ENCODE data around the gene TRIM27.
A peak's percentile ranks its signal among the peaks of the same experiment; 100 is the strongest.
"Not testable (repeated sequence)": the region's sequence is repeated elsewhere in the genome, so short reads cannot be mapped to it uniquely, and the experiment has no call there.

Gene TRIM27

DNA sequence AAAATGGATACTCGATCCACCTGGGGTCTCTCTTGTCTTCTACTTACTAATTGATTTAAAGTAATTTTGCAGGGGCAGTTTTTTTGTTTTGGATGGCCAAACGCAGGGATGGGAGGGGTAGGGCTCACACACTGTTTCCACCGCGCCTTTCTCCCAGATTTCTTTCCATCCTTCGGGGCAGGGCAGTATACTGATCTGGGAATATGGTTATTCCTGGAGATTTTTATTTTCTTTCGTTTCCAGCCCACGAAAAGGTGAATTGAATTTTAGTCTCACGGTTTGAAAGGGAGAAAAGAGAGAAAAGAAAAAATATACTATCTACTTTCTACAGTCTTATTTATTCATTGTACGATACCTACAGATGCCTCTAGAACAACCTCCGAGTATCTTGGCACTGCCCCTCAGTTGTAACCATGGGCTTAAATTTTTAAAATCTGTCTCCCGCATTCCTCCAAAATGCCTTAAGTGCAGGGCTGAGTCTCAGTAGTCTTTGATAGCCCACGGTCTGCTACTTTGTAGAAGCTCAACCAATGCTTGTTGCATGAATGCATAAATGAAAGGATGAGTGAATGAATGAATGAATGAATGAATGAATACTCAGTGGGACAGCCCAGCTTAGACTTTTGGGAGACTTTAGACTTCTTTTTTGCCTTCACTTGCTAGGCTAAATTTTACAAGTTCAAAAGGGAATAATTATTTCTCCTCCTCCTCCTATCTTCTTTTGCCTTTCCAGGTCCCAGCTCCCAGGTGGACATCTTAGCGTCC, 18.1 kb upstream of the TRIM27 start:
- DNase-seq: no peak

DNA sequence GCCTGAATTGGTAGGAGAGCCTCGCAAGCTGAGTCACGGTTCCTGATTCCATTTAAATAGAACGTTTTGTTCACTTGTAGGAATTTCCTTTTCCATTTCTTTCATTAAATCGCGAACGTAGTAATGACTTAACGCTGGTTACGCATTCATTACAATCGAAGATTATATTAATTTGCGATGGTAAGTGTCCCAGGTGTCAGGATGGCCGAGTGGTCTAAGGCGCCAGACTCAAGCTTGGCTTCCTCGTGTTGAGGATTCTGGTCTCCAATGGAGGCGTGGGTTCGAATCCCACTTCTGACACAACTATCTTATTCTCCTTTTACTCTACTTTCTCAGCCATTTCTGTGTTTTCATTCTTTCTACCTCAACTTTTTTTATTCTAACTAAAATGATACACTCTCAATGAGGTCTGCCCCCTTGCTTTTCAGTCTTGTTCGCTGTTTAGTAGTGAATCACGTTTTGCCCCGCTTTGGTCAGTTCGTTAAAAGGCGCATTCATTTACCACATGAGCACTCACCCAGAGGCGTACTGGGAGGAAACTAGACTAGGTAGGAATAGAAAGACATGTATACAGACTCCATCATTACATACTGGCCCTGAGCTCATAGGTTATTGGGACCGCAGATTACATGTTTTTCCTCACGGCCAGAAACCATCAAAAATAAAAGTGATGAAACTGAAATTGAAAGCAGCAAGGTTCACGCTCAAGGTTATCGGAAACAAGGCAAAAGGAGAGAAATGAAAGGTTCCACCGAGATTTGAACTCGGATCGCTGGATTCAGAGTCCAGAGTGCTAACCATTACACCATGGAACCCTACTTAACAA, 17.3 kb upstream of the TRIM27 start:
- DNase-seq: peak; percentile 95

DNA sequence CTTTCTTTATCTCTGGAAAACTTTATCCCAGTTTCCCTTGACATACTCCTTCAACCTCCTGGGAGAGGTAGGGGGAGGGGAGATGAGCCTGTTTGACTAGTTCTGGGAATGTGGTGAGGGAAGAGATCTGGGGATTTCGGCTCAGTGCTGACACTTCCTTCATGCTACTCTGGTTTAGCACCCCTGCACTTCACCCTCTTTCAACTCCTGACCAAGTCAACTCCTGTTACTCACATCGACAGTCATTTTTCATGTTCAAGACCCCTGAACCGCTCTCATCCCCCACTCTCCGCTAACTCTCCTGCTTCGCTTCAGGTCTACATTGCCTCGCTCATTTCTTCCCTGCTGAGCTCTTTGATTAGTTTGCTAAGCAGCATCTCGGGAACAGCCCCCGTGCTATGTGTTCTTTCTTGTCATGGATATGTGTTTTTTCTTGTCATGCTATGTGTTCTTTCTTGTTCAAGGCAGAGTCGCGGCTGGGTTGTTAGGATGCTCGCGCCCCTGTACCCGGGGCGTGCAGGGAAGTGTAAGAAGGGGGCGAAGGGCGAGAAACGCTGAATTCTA, 16.6 kb upstream of the TRIM27 start:
- no peak for DNase-seq

DNA sequence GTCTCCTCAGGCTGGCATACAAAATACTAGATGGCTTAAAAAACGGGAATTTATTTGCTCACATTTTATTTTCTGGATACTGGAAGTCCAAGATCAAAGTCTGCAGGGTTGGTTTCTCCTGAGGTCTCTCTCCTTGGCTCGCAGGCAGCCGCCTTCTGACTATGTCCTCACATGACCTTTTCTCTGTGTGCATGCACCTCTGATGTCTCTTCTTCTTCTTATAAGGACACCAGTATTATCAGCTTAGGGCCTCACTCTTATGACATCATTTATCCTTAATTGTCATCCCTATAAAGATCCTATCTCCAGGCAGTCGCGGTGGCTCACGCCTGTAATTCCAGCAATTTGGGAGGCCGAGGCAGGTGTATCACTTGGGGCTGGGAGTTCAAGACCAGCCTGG, 9.3 kb upstream of the TRIM27 start:
- no peak for DNase-seq

DNA sequence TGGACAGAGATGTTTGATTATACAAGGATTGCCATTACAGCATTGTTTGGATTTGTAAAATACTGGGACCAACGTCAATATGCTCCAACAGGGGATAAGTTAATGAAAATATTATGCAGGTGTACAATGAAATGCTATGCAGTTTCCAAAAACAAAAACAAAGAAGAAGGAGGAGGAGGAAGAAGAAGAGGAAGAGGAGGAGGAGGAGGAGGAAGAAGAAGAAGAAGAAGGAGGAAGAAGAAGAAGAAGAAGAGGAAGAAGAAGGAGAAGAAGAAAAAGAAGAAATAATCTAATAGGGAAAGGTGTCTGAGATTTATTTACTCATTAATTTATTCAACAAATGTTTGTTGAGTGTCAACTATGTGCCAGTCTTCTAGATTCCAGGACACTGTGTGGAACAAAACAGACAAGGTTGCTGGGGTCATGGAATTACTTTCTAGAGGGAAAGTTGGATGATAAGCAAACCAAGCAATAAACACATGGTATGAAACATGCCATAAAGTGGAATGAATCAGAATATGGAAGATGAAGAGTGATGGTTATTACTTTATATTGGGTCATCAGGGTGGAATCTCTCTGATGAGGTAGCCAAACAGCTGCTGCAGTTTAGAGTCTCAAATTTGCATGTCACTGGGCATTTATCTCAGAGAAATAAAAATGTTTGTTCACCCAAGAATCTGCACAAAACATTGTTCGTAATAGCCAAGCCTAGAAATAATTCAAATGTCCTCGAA, 6.3 kb upstream of the TRIM27 start:
- DNase-seq: no peak

DNA sequence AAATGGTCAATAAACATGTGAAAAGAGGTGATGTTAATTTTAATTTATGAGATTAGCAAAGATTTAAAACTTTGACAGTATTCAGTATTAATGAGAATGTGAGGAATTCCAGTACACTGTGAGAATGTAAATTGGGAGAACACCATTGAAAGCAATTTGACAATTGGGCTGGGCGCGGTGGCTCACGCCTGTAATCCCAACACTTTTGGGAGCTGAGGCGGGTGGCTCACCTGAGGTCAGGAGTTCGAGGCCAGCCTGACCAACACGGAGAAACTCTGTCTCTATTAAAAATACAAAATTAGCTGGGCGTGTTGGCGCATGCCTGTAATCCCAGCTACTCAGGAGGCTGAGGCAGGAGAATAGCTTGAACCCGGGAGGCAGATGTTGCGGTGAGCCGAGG, 5.6 kb upstream of the TRIM27 start:
- not testable (repeated sequence) for DNase-seq

DNA sequence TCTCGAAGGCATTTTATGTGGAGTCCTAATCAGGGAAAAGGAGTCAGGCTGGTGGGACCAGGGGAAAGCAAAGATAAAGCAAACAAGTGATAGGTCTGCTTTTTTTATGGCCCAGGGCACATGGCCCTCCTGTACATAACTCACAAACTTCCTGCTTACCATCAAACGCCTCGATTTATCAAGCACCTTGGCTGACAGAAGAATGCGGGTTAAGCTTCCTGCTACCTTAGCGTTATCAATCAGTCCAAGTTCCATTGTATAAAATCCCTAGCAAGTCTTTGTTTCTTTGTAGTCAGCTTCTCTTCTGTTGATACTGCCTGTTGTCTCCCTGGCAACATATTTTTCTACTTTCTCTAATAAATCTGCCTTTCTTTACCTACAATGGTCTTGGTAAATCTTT, 4.1 kb upstream of the TRIM27 start:
- DNase-seq: no peak

DNA sequence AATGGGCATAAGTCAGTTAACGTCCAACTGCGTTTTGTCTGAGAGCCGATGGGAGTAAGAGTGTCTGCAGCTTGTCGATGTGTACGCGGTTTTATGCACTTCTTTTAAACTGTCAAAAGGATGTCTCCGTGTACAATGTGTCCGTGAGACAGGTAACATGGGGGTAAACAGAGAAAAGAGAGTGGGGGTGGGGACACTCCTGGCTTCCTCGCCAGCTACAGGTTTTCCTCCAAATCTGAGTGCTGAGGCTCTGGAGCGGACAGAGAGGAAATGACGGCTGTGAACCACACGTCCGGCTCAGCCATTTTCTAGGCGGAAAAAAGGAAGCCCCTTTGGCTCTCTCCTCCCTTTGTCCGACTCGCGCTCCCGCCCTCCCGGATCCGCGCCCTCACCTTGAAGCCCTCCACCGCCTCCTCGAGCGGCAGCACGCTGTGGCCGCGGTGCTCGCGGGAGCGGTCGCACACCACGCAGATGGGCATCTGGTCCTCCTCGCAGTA, 916 bp downstream of the TRIM27 start:
- DNase-seq: peak; percentile 49

DNA sequence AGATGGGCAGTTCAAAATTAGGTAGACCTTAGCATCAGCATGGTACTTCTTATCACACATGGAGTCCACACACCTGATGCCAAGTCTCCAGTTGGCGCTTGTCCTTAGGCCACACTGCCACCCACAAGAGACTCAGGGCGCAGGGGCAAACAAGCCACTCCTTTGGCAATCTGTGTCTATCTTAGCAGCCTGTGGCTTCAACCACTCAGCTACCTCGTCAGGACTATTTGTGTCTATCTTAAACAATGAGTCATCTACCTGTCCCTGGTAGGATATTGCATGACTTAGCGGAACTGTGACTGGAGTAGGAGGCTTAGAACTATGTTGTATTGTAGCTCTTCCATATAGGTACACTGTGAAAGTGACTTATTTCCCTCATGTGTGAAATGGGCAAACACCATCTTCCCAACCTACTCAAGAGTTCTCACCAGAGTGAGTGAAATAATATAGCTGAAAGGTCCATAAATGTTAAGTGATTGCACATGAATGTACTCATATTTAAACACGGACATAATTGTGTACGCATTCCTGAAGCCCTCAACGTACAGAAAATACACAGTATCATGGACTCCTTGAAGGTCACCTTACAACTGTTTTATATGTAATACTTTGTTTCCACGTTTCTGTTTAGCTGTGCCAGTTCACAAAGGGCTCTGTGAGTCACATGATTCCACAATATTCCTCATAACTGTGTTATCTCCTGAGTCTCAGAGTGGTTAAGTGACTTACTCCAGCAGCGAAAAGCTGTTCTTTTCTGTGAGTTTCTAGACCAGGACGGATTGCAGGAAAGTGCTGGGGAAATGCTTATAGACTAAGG, 1.6 kb downstream of the TRIM27 start:
- peak; percentile 76 for DNase-seq

DNA sequence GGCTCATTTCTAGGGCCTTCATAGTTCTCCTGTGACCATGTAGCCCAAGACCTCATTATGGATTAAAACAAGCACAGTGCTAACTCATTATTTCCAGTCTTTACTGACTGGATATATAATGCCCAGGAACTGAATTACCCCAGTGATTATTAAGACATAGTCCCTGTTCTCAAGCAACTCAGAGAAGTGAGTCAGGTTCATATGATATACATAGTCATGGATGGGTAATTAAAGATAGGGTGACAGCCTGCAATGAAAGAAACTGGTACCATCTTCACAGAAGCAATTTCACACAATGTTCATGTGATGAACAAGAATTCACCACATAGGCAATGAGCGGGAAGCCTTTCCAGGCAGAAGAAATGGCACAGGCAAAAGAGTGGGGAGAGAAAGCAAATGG, 3.5 kb downstream of the TRIM27 start:
- no peak for DNase-seq

DNA sequence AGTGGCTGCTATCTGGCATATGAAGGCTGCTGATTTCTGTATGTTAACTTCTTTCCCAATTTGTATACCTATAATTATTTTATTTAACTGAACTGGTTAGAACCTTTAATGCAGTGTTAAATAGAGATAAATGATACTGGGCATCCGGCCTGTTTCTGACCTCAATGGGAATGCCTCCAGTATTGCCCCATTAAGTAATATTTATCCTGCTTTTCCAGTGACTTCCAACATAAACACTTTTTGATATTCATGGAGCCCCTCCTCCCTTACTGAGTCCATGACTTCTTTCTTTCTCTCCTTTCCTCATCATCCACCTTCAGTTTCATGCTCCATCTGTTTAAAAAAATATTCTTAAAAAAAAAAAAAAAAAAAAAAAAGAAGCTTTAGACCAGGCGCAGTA, 8.8 kb downstream of the TRIM27 start:
- DNase-seq: no peak

DNA sequence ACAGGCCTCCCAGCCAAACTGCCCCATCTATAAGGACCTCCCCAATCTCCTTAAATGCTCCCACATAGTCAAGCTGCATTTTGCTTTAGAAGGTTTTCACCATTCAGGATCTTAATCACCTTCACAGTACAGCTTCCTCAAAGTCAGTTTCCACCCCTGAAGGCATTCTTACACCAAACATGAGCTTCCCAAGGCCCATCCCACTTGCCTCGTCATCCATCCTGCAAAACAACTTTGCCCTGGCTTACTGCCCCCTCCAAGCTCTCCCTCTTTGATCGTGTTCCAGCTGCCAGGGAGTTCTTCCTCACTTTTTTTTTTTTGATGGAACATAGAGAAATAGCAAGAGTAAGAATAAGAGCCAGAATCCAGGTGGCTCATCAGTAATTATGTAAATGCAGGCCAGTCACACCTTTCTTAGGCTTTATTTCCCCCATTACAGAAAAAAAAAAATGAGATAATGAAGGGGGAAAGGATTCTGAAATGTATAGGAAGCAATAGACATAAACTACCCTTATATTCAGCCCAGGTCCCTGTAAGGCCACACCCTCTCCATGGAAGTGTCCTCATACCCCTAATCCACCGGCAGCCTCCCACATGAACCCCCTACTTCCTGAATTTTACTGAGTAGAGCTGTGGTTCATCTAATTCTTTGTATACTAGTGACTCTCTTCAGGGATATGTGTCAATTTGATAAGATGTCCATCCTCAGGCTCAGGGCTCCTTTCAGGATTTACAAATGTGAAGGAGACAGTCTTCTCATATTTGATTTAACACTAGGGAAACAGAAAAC, 12.7 kb downstream of the TRIM27 start:
- no peak for DNase-seq

DNA sequence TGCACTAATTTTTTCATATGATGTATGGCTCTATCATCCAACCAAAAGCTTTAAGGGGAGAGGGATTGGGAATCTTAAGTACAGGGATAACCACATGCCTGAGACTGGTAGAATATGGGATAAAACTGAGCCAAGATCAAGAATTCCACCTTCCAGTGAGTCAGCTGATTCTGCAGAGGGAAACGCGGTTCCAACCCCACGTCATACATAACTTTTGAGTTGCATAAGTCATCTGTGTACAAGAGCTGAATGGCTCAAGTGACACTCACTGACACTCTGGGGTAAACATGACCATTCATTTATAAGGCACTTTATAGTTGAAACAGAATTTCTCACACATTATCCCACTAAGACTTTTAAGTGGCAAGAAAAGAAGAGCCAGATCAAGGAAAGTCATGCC, 16.4 kb downstream of the TRIM27 start:
- no peak for DNase-seq

DNA sequence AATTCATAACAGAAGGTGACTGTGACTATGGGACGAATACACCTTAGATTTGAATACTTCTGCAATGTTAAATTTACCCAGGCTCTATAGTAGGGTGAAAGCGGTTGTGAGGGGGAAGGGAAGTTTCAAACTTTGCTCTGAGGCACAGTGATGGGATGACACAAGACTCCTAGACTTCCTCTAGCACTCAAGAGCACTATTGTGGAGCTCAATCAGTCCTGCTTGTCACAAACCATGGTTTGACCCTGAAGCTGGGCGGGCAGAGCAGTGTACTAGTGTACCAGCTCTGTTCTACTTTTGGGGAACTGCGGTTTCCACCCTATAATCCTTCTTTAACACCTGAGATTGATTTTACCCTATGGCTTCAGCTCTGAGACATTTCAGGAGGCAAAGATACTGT, 17.1 kb downstream of the TRIM27 start:
- no peak for DNase-seq

DNA sequence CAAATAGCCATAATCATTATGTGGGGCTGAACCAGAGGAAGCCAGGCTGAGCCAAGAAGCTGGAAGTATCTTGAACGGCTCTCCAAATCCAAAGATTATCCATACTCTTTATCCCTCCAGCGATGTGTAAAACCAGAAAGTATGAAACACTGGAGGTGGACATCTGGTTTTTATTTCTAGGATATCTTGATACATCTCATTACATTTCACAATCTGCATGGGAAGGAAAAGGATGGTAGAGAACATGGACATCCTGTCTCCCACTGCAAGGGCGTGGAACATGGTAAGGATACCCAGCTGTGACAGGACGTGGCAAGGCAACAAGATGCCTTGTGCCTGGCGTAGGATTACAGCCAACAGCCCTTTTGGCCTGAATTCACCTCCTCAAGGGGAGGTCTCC, 20.1 kb downstream of the TRIM27 start:
- DNase-seq: no peak

DNA sequence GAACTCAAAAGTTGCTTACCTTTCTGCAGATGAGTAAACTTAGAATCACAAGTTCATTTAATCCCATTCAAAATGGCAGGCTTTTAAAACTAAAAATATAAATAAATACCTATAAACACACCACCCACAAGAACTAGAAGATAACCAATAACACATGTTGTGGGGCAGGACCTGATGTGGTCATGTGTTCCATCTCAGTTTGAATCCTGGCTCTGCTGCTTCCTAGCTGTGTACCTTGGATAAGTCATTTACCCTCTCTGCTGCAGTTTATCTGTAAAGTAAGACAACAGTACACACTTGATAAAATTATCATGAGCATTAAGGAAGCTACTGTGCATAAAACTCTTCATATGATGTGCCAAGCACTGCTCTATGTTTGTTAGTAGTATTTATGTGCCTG, 22.0 kb downstream of the TRIM27 start:
- peak; percentile 93 for DNase-seq

DNA sequence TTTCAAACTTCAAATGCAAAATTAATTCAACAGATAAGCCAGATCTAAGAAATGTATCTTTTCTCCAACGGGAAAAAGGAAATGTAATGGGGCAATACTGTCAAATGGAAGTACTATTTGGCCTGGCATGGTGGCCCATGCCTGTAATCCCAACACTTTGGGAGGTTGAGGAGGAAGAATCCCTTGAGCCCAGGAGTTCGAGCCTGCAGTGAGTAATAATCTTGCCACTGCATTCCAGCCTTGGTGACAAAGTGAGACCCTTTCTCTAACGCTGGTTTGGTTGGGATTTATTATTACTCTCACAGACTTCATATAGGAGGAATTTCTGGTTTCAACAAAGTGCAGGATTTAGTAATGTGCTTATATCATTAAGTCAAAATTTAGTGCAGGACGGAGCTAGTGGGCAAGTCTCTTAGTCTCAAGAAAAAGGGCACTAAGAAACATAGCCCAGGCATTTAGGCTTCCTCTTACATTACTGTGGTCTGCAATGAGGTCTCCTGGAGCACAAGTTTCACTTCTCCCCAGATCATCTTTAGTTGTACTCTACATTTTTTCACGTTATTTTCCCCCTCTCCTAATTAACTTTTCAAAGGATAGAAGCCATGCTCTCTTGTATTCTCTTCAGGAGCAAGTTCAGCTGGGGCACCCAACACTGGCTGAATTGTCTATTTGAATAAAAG, 23.1 kb downstream of the TRIM27 start:
- no peak for DNase-seq

DNA sequence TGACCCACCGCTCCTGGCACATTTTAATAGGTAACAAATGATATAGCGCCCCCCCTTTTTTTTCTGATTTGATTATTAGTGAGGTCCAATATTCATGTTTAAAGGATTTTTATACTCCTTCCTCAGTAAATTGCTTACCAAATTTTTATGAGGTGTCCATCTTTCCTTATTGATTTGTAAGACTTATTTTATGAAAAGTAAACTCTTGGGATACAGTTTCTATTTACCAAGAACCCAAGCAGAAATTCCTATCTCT, 25.1 kb downstream of the TRIM27 start:
- DNase-seq: no peak

DNA sequence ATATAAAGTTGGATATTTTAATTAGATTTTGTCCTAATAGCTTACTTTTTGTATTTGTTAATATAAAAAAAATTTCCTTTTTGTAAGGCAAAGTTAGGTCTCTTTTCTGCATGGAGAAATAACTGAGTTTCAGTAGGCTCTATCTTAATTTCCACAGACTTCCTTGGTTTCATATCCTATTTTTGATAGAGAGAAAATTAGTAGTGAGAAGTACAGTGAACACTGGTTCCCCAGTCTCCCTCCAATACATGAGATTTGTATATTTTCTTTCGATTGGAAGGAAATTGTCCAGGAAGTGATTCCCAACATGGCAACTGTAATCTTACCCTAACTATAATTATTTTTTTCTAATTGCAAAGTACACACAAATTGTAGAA, 26.4 kb downstream of the TRIM27 start:
- no peak for DNase-seq

DNA sequence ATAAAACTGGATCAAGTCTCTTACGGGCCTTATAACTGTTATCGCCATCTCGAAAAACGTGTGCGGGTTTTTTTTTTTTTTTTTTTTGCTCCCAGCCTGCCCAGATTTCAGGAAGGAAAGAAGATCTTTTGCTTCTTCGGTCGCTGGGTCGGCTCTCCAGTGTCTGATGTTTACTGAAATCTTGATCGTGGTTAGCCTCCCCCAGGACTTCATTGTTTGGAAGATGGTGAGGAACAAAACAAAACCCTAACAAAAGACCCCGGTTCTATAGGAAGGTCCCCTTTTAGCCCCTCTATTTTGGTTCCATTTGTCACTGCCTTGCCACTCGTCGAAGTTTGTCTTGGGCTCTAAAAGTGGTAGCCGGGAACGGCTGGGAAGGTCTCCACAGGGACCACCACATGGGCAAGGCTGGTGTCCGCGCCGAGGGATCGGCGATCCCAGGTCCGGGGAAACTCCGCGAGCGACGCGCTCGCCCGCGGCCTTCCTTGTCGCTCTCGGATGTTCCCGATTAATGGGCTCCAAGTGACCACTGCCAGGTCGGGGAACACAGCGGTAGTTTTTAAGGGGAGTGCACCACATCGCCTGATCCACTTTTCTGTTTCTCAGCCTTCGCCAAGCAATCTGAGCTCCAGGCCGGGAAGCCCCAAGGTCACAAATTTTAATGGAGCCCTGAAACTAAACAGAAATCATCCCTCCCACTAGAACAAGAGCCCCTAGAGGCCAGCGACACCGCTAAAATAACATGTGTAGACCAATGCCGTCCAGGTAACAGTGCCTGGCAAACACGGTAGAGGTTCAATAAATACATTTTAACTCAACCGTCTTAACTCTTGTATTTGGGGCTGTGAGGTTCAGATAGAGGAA, 27.0 kb downstream of the TRIM27 start:
- DNase-seq: peak; percentile 85
